WTC11 (cell line): ENCODE results near the gene MYH16. TPM values are rescaled to one million over a fixed set of nuclear protein-coding genes. Genes with fewer than 3 reads are reported as not detected.
"Not testable (repeated sequence)": the region's sequence is repeated elsewhere in the genome, so short reads cannot be mapped to it uniquely, and the experiment has no call there.

Source experiments
- ATAC-seq: fragments of 200-7000 bp; cut with Tn5 transposase; 2 replicates; pipeline ENCODE4 v1.10.0; 2021; ENCODE audit warnings: mild to moderate bottlenecking, moderate library complexity
- CTCF ChIA-PET: fragments of 300-600 bp; sonication (Branson Sonifier 250); formaldehyde crosslinking; loops from one replicate; lab custom pipeline; 2021; ENCODE audit warnings: antibody characterized with exemption; lab: Charles Lee
- POLR2A ChIA-PET: fragments of 350-600 bp; sonication (Branson Sonifier 250); formaldehyde crosslinking; loops from one replicate; lab custom pipeline; 2021; ENCODE audit warnings: antibody characterized with exemption; lab: Charles Lee
- DNase-seq: peaks from one replicate; pipeline ENCODE4 v3.0.0; 2021; ENCODE audit warnings: low spot score
- H3K27ac Mint-ChIP-seq: 2 replicates; pipeline ENCODE4 v1.8.0; 2021; ENCODE audit warnings: mixed read lengths
- H3K27me3 Mint-ChIP-seq: 2 replicates; pipeline ENCODE4 v1.8.0; 2021; ENCODE audit warnings: low read depth, mild to moderate bottlenecking, moderate library complexity, mixed read lengths
- H3K36me3 Mint-ChIP-seq: 2 replicates; pipeline ENCODE4 v1.8.0; 2021; ENCODE audit warnings: mixed read lengths
- H3K4me1 Mint-ChIP-seq: 2 replicates; pipeline ENCODE4 v1.8.0; 2022; ENCODE audit warnings: mixed read lengths
- H3K4me3 Mint-ChIP-seq: 2 replicates; pipeline ENCODE4 v1.8.0; 2021; ENCODE audit warnings: mild to moderate bottlenecking, moderate library complexity, mixed read lengths
- H3K9me3 Mint-ChIP-seq: 2 replicates; pipeline ENCODE4 v1.8.0; 2021; ENCODE audit warnings: mixed read lengths
- ATF2 ChIP-seq: sonication (generic); formaldehyde crosslinking; IDR thresholded peaks from 2 replicates; pipeline ENCODE4 v1.8.1; 2022; ENCODE audit warnings: low read depth, missing genetic modification reagents, borderline replicate concordance
- CBFB ChIP-seq: sonication (generic); formaldehyde crosslinking; IDR thresholded peaks from 2 replicates; pipeline ENCODE4 v1.8.1; 2022; ENCODE audit warnings: mild to moderate bottlenecking, low read depth, missing genetic modification reagents
- CTCF ChIP-seq: fragments of 200-600 bp; IDR thresholded peaks from 2 replicates; pipeline ENCODE4 v1.8.0; 2022; ENCODE audit warnings: antibody characterized with exemption
- E2F1 ChIP-seq: sonication (generic); formaldehyde crosslinking; IDR thresholded peaks from 2 replicates; pipeline ENCODE4 v1.8.0; 2022; ENCODE audit warnings: mild to moderate bottlenecking, missing genetic modification reagents
- GTF2I ChIP-seq: fragments of 250-450 bp; sonication (Bioruptor Pico); conservative IDR thresholded peaks from 2 replicates; pipeline ENCODE4 v1.4.0; 2021; ENCODE audit warnings: mild to moderate bottlenecking
- IRF2 ChIP-seq: sonication (generic); formaldehyde crosslinking; IDR thresholded peaks from 2 replicates; pipeline ENCODE4 v1.8.0; 2022; ENCODE audit warnings: low read depth, missing genetic modification reagents, borderline replicate concordance
- JUN ChIP-seq: sonication (generic); formaldehyde crosslinking; IDR thresholded peaks from 2 replicates; pipeline ENCODE4 v1.8.0; 2023; ENCODE audit warnings: mild to moderate bottlenecking, missing genetic modification reagents
- KAT7 ChIP-seq: sonication (generic); formaldehyde crosslinking; IDR thresholded peaks from 2 replicates; pipeline ENCODE4 v1.8.1; 2023; ENCODE audit warnings: missing genetic modification reagents, mild to moderate bottlenecking, borderline replicate concordance
- MYBL2 ChIP-seq: sonication (generic); formaldehyde crosslinking; IDR thresholded peaks from 2 replicates; pipeline ENCODE4 v1.8.1; 2023; ENCODE audit warnings: mild to moderate bottlenecking, moderate library complexity, missing genetic modification reagents
- NFYB ChIP-seq: sonication (generic); formaldehyde crosslinking; conservative IDR thresholded peaks from 2 replicates; pipeline ENCODE4 v1.8.0; 2022; ENCODE audit warnings: low read depth, missing genetic modification reagents
- NR3C1 ChIP-seq: sonication (generic); formaldehyde crosslinking; conservative IDR thresholded peaks from 2 replicates; pipeline ENCODE4 v1.8.1; 2023; ENCODE audit warnings: low read depth, mild to moderate bottlenecking, missing genetic modification reagents
- PREB ChIP-seq: sonication (generic); formaldehyde crosslinking; IDR thresholded peaks from 2 replicates; pipeline ENCODE4 v1.8.1; 2022; ENCODE audit warnings: mild to moderate bottlenecking, missing genetic modification reagents, moderate library complexity, borderline replicate concordance
- RELA ChIP-seq: sonication (generic); formaldehyde crosslinking; IDR thresholded peaks from 2 replicates; pipeline ENCODE4 v1.8.1; 2022; ENCODE audit warnings: missing genetic modification reagents, mild to moderate bottlenecking, borderline replicate concordance
- TCF7 ChIP-seq: sonication (generic); formaldehyde crosslinking; IDR thresholded peaks from 2 replicates; pipeline ENCODE4 v1.8.0; 2022; ENCODE audit warnings: mild to moderate bottlenecking, low read depth, missing genetic modification reagents, moderate library complexity
- ZNF121 ChIP-seq: sonication (generic); formaldehyde crosslinking; IDR thresholded peaks from 2 replicates; pipeline ENCODE4 v1.8.0; 2023; ENCODE audit warnings: missing genetic modification reagents
- ZNF138 ChIP-seq: sonication (generic); formaldehyde crosslinking; conservative IDR thresholded peaks from 2 replicates; pipeline ENCODE4 v1.8.1; 2022; ENCODE audit warnings: mild to moderate bottlenecking, moderate library complexity, missing genetic modification reagents
- ZNF219 ChIP-seq: sonication (generic); formaldehyde crosslinking; IDR thresholded peaks from 2 replicates; pipeline ENCODE4 v1.8.0; 2023; ENCODE audit warnings: missing genetic modification reagents, mild to moderate bottlenecking, borderline replicate concordance
- total RNA-seq: library from RNA; stranded (reverse); gene quantifications from 3 replicates; pipeline ENCODE4 v1.2.3, GENCODE V29; 2021
- TF ChIP-seq, protein P1 (sequence below): sonication (generic); formaldehyde crosslinking; IDR thresholded peaks from 2 replicates; pipeline ENCODE4 v1.8.1; 2022; ENCODE audit warnings: mild to moderate bottlenecking, moderate library complexity, missing genetic modification reagents

The MYH16 gene
- total RNA-seq, 1 experiment from 2014 or later, result not detected

- TF ChIP-seq TCF7, result no peak
- TF ChIP-seq, all 79 proteins: peak for 0
These were observed 40.4 kb upstream of the MYH16 start (continued) for GRCh38 chr7:99232082-99232770.

DNA sequence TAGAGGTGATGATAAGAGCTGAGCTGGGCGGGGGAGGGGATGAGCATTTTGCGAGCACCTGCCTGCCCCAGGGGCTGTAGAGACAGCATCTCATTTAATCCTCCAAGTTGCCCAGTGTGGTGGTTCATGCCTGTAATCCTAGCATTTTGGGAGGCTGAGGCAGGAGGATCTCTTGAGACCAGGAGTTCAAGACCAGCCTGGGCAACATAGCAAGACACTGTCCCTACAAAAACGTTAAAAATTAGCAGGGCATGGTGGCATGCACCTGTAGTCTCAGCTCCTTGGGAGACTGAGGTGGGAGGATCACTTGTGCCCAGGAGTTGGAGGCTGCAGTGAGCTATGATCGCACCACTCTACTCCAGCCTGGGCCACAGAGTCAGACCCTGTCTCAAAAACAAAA is 39.7 kb upstream of the MYH16 start:
- H3K27ac Mint-ChIP-seq, DNase-seq, H3K4me1 Mint-ChIP-seq, H3K27me3 Mint-ChIP-seq, ATAC-seq, H3K9me3 Mint-ChIP-seq, CTCF ChIA-PET, H3K4me3 Mint-ChIP-seq, H3K36me3 Mint-ChIP-seq: not testable (repeated sequence)
- POLR2A ChIA-PET, result interaction anchor here (0.6 kb wide), 1 partner anchor 45 kb away, joined by 5 read pairs; no protein-coding TSS in a partner anchor
- TF ChIP-seq ZNF121, result peak; percentile 61; the same call in 1 of the 2 replicates

DNA sequence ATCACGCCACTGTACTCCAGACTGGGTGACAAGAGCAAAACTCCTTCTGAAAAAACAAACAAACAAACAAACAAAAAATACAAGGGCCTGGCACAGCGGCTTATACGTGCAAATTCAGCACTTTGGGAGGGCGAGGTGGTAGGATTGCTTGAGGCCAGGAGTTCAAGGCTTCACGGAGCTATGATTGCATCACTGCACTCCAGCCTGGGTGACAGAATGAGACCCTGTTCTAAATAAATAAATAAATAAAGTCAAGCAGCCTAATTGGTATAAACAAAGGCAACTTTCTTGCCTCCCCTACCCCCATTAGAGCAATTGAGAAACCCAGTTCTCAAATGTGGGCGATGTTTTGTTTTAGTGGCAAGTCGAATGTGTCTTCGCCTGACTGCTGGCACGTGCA is 38.5 kb upstream of the MYH16 start:
- TF ChIP-seq CTCF (no peak), CBFB (CRISPR knock-in tag) (no peak), MYBL2 (CRISPR knock-in tag) (no peak), E2F1 (CRISPR knock-in tag) (no peak), PREB (no peak), ZNF138 (no peak), GTF2I (CRISPR knock-in tag) (no peak), JUN (no peak), ZNF219 (CRISPR knock-in tag) (no peak), KAT7 (CRISPR knock-in tag) (no peak), NFYB (no peak), IRF2 (no peak), ATF2 (CRISPR knock-in tag) (no peak), NR3C1 (CRISPR knock-in tag) (no peak)
- ChIA-PET POLR2A (no interaction called here), CTCF (no interaction called here)
- no peak overlapping the region for H3K27ac Mint-ChIP-seq
- ATAC-seq (no peak), DNase-seq (no peak)
- H3K36me3 Mint-ChIP-seq, result peaks cover 4% of the 10 kb centered on the region; the same call in 1 of the 2 replicates
- no peaks in the 10 kb centered on the region; the same call in 1 of the 2 replicates for H3K27me3 Mint-ChIP-seq
- H3K4me3 Mint-ChIP-seq, result no peak overlapping the region
- H3K4me1 Mint-ChIP-seq, result no peaks in the 10 kb centered on the region
- peaks cover 11% of the 10 kb centered on the region for H3K9me3 Mint-ChIP-seq

- DNase-seq, result no peak
- H3K27me3 Mint-ChIP-seq, result no peaks in the 10 kb centered on the region; the same call in 1 of the 2 replicates
- ChIA-PET CTCF (no interaction called here), POLR2A (no interaction called here)
- H3K4me3 Mint-ChIP-seq, result no peak overlapping the region
- H3K9me3 Mint-ChIP-seq, result peaks cover 11% of the 10 kb centered on the region
- peaks cover 4% of the 10 kb centered on the region; the same call in 1 of the 2 replicates for H3K36me3 Mint-ChIP-seq
- H3K27ac Mint-ChIP-seq, result no peak overlapping the region
- ATAC-seq, result no peak
- no peak for TF ChIP-seq RELA (CRISPR knock-in tag)
- TF ChIP-seq, protein P1, sequence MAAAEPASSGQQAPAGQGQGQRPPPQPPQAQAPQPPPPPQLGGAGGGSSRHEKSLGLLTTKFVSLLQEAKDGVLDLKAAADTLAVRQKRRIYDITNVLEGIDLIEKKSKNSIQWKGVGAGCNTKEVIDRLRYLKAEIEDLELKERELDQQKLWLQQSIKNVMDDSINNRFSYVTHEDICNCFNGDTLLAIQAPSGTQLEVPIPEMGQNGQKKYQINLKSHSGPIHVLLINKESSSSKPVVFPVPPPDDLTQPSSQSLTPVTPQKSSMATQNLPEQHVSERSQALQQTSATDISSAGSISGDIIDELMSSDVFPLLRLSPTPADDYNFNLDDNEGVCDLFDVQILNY (CRISPR knock-in tag), result no peak
- H3K4me1 Mint-ChIP-seq, result no peaks in the 10 kb centered on the region
These were observed 36.7 kb upstream of the MYH16 start for GRCh38 chr7:99235925-99236324.

GRCh38 chr7:99237876-99238275 is 34.8 kb upstream of the MYH16 start:
- H3K4me3 Mint-ChIP-seq, H3K36me3 Mint-ChIP-seq, H3K4me1 Mint-ChIP-seq, CTCF ChIA-PET, H3K27ac Mint-ChIP-seq, ATAC-seq, POLR2A ChIA-PET, H3K27me3 Mint-ChIP-seq, DNase-seq: not testable (repeated sequence)
- peaks cover 11% of the 10 kb centered on the region for H3K9me3 Mint-ChIP-seq
